GM12878 (cell line): ENCODE measurements around the gene KREMEN2. TPM values are rescaled to one million over a fixed set of nuclear protein-coding genes. Genes with fewer than 3 reads are reported as not detected.

Experiments used
- BCL11A ChIP-seq: IDR thresholded peaks from 2 replicates; pipeline ENCODE4 v1.6.1; 2011; ENCODE audit warnings: low read depth, low read length
- CBX5 ChIP-seq: sonication (generic); IDR thresholded peaks from 2 replicates; pipeline ENCODE4 v1.6.1; 2016; ENCODE audit warnings: low read depth, moderate library complexity, mild to moderate bottlenecking, inconsistent platforms
- KAT2A ChIP-seq: conservative IDR thresholded peaks from 2 replicates; pipeline ENCODE4 v1.6.1; 2011; ENCODE audit warnings: low read depth, low read length; ENCODE audit not compliant: control insufficient read depth
- MTA3 ChIP-seq: IDR thresholded peaks from 2 replicates; pipeline ENCODE4 v1.6.1; 2012; ENCODE audit warnings: low read length, inconsistent platforms, borderline replicate concordance
- TARDBP ChIP-seq: IDR thresholded peaks from 2 replicates; pipeline ENCODE4 v1.6.1; 2016; ENCODE audit warnings: borderline replicate concordance
- YY1 ChIP-seq: IDR thresholded peaks from 2 replicates; pipeline ENCODE4 v1.6.1; 2011; ENCODE audit warnings: low read depth, mild to moderate bottlenecking, low read length
- ZNF274 ChIP-seq: IDR thresholded peaks from one replicate; pipeline ENCODE4 v1.8.0; 2011; ENCODE audit not compliant: insufficient read length, insufficient read depth
- polyA plus RNA-seq, 11 experiments: library from polyadenylated mRNA; depleted of rRNA in 4 of 11; unstranded in 6 of 11; stranded (reverse) in 5 of 11; fragments of >200 nt; fragmentation: Nextera tagmentation in 4 of 11; fragmentation: Illumina TruSeq in 1 of 11; extraction: Ambion mirVana in 4 of 11; extraction: Trizol in 1 of 11; gene quantifications; 1 replicate in 1 of 11; 2 replicates in 10 of 11; pipeline versions ENCODE4 v1.2.1 to v1.2.3, GENCODE V29; 2011 to 2016; ENCODE audit warnings: inconsistent platforms in 2 of 11, missing spikeins in 2 of 11, low read depth in 1 of 11
- total RNA-seq, 4 experiments: library from RNA; depleted of rRNA in 3 of 4; stranded (reverse); fragments of >200 nt in 3 of 4; fragmentation: Illumina TruSeq in 1 of 4; extraction: Trizol in 1 of 4; gene quantifications; 2 replicates each; pipeline versions ENCODE4 v1.2.1 to v1.2.3, GENCODE V29; 2013 to 2021
- TF ChIP-seq, protein P1 (sequence below): IDR thresholded peaks from 2 replicates; pipeline ENCODE4 v1.6.1; 2012; ENCODE audit warnings: low read depth, low read length, improper control_type of control experiment
- TF ChIP-seq, protein P2 (sequence below): IDR thresholded peaks from 2 replicates; pipeline ENCODE4 v1.6.1; 2011; ENCODE audit warnings: borderline replicate concordance, low read depth, mild to moderate bottlenecking, moderate library complexity, low read length; ENCODE audit not compliant: insufficient read depth, poor library complexity, severe bottlenecking
- TF ChIP-seq, protein P3 (sequence below): fragments of 150-350 bp; IDR thresholded peaks from 2 replicates; pipeline ENCODE4 v1.6.1; 2016; ENCODE audit warnings: low read depth, low read length
- TF ChIP-seq, protein P4 (sequence below): fragments of 450-650 bp; IDR thresholded peaks from 2 replicates; pipeline ENCODE4 v1.6.1; 2016; ENCODE audit warnings: mild to moderate bottlenecking

The KREMEN2 gene
- total and polyA plus RNA-seq, 10 of the 15 experiments (the other 5 are each of a cell fraction or from before 2014, with no cell fraction given), result 0.06 to 3.7 (median 0.83) TPM; not detected in 2

DNA sequence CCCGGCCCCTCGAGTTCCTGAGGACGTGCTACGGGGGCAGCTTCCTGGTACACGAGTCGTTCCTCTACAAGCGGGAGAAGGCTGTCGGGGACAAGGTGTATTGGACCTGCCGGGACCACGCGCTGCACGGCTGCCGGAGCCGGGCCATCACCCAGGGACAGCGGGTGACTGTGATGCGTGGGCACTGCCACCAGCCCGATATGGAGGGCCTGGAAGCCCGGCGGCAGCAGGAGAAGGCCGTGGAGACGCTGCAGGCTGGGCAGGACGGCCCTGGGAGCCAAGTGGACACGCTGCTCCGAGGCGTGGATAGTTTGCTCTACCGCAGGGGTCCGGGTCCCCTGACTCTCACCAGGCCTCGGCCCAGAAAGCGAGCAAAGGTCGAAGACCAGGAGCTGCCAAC lies 30.9 kb upstream of the KREMEN2 start (continued):
- TF ChIP-seq MTA3, result no peak
- no peak for TF ChIP-seq BCL11A
- TF ChIP-seq, protein P1, sequence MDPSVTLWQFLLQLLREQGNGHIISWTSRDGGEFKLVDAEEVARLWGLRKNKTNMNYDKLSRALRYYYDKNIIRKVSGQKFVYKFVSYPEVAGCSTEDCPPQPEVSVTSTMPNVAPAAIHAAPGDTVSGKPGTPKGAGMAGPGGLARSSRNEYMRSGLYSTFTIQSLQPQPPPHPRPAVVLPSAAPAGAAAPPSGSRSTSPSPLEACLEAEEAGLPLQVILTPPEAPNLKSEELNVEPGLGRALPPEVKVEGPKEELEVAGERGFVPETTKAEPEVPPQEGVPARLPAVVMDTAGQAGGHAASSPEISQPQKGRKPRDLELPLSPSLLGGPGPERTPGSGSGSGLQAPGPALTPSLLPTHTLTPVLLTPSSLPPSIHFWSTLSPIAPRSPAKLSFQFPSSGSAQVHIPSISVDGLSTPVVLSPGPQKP, result no peak
- TF ChIP-seq, protein P2, sequence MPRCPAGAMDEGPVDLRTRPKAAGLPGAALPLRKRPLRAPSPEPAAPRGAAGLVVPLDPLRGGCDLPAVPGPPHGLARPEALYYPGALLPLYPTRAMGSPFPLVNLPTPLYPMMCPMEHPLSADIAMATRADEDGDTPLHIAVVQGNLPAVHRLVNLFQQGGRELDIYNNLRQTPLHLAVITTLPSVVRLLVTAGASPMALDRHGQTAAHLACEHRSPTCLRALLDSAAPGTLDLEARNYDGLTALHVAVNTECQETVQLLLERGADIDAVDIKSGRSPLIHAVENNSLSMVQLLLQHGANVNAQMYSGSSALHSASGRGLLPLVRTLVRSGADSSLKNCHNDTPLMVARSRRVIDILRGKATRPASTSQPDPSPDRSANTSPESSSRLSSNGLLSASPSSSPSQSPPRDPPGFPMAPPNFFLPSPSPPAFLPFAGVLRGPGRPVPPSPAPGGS, result no peak
- TF ChIP-seq, protein P3, sequence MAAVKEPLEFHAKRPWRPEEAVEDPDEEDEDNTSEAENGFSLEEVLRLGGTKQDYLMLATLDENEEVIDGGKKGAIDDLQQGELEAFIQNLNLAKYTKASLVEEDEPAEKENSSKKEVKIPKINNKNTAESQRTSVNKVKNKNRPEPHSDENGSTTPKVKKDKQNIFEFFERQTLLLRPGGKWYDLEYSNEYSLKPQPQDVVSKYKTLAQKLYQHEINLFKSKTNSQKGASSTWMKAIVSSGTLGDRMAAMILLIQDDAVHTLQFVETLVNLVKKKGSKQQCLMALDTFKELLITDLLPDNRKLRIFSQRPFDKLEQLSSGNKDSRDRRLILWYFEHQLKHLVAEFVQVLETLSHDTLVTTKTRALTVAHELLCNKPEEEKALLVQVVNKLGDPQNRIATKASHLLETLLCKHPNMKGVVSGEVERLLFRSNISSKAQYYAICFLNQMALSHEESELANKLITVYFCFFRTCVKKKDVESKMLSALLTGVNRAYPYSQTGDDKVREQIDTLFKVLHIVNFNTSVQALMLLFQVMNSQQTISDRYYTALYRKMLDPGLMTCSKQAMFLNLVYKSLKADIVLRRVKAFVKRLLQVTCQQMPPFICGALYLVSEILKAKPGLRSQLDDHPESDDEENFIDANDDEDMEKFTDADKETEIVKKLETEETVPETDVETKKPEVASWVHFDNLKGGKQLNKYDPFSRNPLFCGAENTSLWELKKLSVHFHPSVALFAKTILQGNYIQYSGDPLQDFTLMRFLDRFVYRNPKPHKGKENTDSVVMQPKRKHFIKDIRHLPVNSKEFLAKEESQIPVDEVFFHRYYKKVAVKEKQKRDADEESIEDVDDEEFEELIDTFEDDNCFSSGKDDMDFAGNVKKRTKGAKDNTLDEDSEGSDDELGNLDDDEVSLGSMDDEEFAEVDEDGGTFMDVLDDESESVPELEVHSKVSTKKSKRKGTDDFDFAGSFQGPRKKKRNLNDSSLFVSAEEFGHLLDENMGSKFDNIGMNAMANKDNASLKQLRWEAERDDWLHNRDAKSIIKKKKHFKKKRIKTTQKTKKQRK, result no peak
- no peak for TF ChIP-seq KAT2A
- no peak for TF ChIP-seq TARDBP
- TF ChIP-seq ZNF274, result no peak
- TF ChIP-seq CBX5, result no peak
- TF ChIP-seq, protein P4, sequence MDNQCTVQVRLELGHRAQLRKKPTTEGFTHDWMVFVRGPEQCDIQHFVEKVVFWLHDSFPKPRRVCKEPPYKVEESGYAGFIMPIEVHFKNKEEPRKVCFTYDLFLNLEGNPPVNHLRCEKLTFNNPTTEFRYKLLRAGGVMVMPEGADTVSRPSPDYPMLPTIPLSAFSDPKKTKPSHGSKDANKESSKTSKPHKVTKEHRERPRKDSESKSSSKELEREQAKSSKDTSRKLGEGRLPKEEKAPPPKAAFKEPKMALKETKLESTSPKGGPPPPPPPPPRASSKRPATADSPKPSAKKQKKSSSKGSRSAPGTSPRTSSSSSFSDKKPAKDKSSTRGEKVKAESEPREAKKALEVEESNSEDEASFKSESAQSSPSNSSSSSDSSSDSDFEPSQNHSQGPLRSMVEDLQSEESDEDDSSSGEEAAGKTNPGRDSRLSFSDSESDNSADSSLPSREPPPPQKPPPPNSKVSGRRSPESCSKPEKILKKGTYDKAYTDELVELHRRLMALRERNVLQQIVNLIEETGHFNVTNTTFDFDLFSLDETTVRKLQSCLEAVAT, result no peak
- no peak for TF ChIP-seq YY1
